K562 (cell line): ENCODE data around the gene ITPRIPL1. TPM values are rescaled to one million over a fixed set of nuclear protein-coding genes. Genes with fewer than 3 reads are reported as not detected.

ENCODE experiments used
- ATAC-seq: fragments of 200-7000 bp; cut with Tn5 transposase; 3 replicates; pipeline ENCODE4 v1.9.1; 2020; ENCODE audit warnings: moderate library complexity
- BruUV-seq: library from RNA; stranded (reverse); fragments of 400-500 nt; replicated peaks from 2 replicates; lab custom pipeline; 2021; lab: Mats Ljungman, UMichigan
- CTCF ChIA-PET: fragments of 300-600 bp; formaldehyde crosslinking; extraction: SDS; loops from one replicate; lab custom pipeline; 2021; ENCODE audit warnings: low intra/inter-chr PET ratio; lab: Yijun Ruan, JAX
- POLR2A ChIA-PET: fragments of 300-600, 350-650 bp; sonication (Branson Sonifier 250); formaldehyde crosslinking; extraction: SDS; loops from one replicate; lab custom pipeline; 2021; ENCODE audit warnings: antibody characterized with exemption, inconsistent platforms; lab: Yijun Ruan, JAX
- DNase-seq, 4 experiments: peaks; one replicate each; pipeline versions ENCODE4 v3.0.0 to v3.0.0-alpha.2; 2011 to 2018; ENCODE audit warnings: low spot score in 3 of 4, mixed read lengths in 3 of 4; ENCODE audit errors: extremely low read depth in 1 of 4
- FAIRE-seq: peaks from 2 replicates; lab custom pipeline; 2011; peaks lifted over from hg19 to GRCh38; lab: Jason Lieb, UNC
- H2AFZ ChIP-seq: 2 replicates; pipeline ENCODE4 v1.6.0; 2011; ENCODE audit warnings: low read depth, low read length, control low read depth, inconsistent platforms
- H3K27ac ChIP-seq: fragments of 200-600 bp; 3 replicates; pipeline ENCODE4 v1.8.0; 2011; ENCODE audit warnings: low read depth, mild to moderate bottlenecking, control low read depth, inconsistent platforms, low read length, moderate library complexity, mixed read lengths; ENCODE audit errors: extremely low read depth
- H3K27me3 ChIP-seq, 2 experiments: fragments of 300-600 bp in 1 of 2; 2 replicates in 1 of 2; 3 replicates in 1 of 2; pipeline versions ENCODE4 v1.6.0 to v1.8.0; 2011; ENCODE audit warnings: inconsistent platforms in 2 of 2, low read length in 2 of 2, mild to moderate bottlenecking in 1 of 2, mixed read lengths in 1 of 2, moderate library complexity in 1 of 2; ENCODE audit not compliant: control insufficient read depth in 2 of 2, insufficient read depth in 2 of 2
- H3K36me3 ChIP-seq: fragments of 300-600 bp; 3 replicates; pipeline ENCODE4 v1.8.0; 2011; ENCODE audit warnings: mild to moderate bottlenecking, low read length, inconsistent platforms; ENCODE audit not compliant: control insufficient read depth, insufficient read depth
- H3K4me1 ChIP-seq, 2 experiments: fragments of 200-600 bp in 1 of 2; replicated peaks in 1 of 2; 2 replicates in 1 of 2; 3 replicates in 1 of 2; pipeline versions ENCODE4 v1.5.1 to v1.8.0; 2011; ENCODE audit warnings: inconsistent platforms in 2 of 2, low read length in 2 of 2, mild to moderate bottlenecking in 1 of 2, mixed read lengths in 1 of 2, moderate library complexity in 1 of 2; ENCODE audit not compliant: control insufficient read depth in 2 of 2, insufficient read depth in 2 of 2
- H3K4me2 ChIP-seq: 2 replicates; pipeline ENCODE4 v1.6.1; 2011; ENCODE audit warnings: low read length, control low read depth, inconsistent platforms, mixed read lengths; ENCODE audit not compliant: insufficient read depth
- H3K4me3 ChIP-seq: fragments of 200-600 bp; sonication (generic), shearing (Covaris generic); 2 replicates; pipeline ENCODE4 v1.5.1; 2016; ENCODE audit warnings: control low read depth, inconsistent platforms
- H3K79me2 ChIP-seq: fragments of 200-600 bp; 3 replicates; pipeline ENCODE4 v1.8.0; 2011; ENCODE audit warnings: low read length, inconsistent platforms; ENCODE audit not compliant: control insufficient read depth, insufficient read depth
- H3K9ac ChIP-seq, 2 experiments: 2 replicates each; pipeline versions ENCODE4 v1.6.0 to v1.6.1; 2011; ENCODE audit warnings: low read depth in 2 of 2, low read length in 2 of 2, control low read depth in 1 of 2, inconsistent platforms in 1 of 2, mild to moderate bottlenecking in 1 of 2, mixed read lengths in 1 of 2; ENCODE audit not compliant: insufficient read depth in 1 of 2
- H3K9me1 ChIP-seq: one replicate; pipeline ENCODE4 v1.6.0; 2011; ENCODE audit warnings: inconsistent platforms, mild to moderate bottlenecking, low read length, moderate library complexity; ENCODE audit not compliant: control insufficient read depth, insufficient read depth
- H3K9me3 ChIP-seq: replicated peaks from 2 replicates; pipeline ENCODE4 v1.5.1; 2011; ENCODE audit warnings: low read depth, low read length, inconsistent platforms; ENCODE audit not compliant: control insufficient read depth, insufficient read depth
- H4K20me1 ChIP-seq: replicated peaks from 2 replicates; pipeline ENCODE4 v1.6.1; 2011; ENCODE audit warnings: low read length, inconsistent platforms, mixed read lengths; ENCODE audit not compliant: control insufficient read depth, insufficient read depth
- BCLAF1 ChIP-seq, 2 experiments: fragments of 450-650 bp in 1 of 2; IDR thresholded peaks; 2 replicates each; pipeline ENCODE4 v1.6.1; 2011 to 2017; ENCODE audit warnings: low read depth in 2 of 2, antibody characterized with exemption in 1 of 2, borderline replicate concordance in 1 of 2, low read length in 1 of 2, mild to moderate bottlenecking in 1 of 2, mixed read lengths in 1 of 2; ENCODE audit not compliant: control insufficient read depth in 1 of 2
- BRF1 ChIP-seq: IDR thresholded peaks from 3 replicates; pipeline ENCODE4 v1.6.1; 2011; ENCODE audit warnings: borderline replicate concordance, mild to moderate bottlenecking; ENCODE audit not compliant: insufficient read length; ENCODE audit errors: extremely low read depth
- CBX2 ChIP-seq: fragments of 200-600 bp; sonication (generic); IDR thresholded peaks from one replicate; pipeline ENCODE4 v1.6.1; 2012; ENCODE audit warnings: mild to moderate bottlenecking, low read length, inconsistent platforms; ENCODE audit not compliant: insufficient read depth, poor library complexity, severe bottlenecking
- COPS2 ChIP-seq: fragments of 450-650 bp; conservative IDR thresholded peaks from 2 replicates; pipeline ENCODE4 v1.6.1; 2016; ENCODE audit warnings: mild to moderate bottlenecking, moderate library complexity
- ELF1 ChIP-seq: fragments of 200-800 bp; sonication (Bioruptor generic); IDR thresholded peaks from 2 replicates; pipeline ENCODE4 v1.6.1; 2016; ENCODE audit warnings: missing genetic modification characterization, missing compliant biosample characterization
- MAZ ChIP-seq, 2 experiments: fragments of 450-650 bp in 1 of 2; sonication (generic) in 1 of 2; formaldehyde crosslinking; IDR thresholded peaks in 1 of 2; conservative IDR thresholded peaks in 1 of 2; 2 replicates each; pipeline versions ENCODE4 v1.4.0 to v1.5.0; 2020; ENCODE audit warnings: mild to moderate bottlenecking in 1 of 2, missing genetic modification reagents in 1 of 2
- NONO ChIP-seq, 2 experiments: fragments of 200-400 bp in 1 of 2; fragments of 450-650 bp in 1 of 2; formaldehyde crosslinking in 1 of 2; IDR thresholded peaks; 2 replicates each; pipeline ENCODE4 v1.6.1; 2017; ENCODE audit warnings: low read depth in 2 of 2, mild to moderate bottlenecking in 2 of 2, moderate library complexity in 2 of 2, low read length in 1 of 2
- RBM14 ChIP-seq: fragments of 200-400 bp; formaldehyde crosslinking; IDR thresholded peaks from 2 replicates; pipeline ENCODE4 v1.6.1; 2018; ENCODE audit warnings: low read depth, mild to moderate bottlenecking, low read length, moderate library complexity, borderline replicate concordance; ENCODE audit not compliant: insufficient read depth
- RNF219 ChIP-seq: fragments of 250-450 bp; sonication (Bioruptor Pico); IDR thresholded peaks from 2 replicates; pipeline ENCODE4 v1.5.0; 2022; ENCODE audit warnings: mild to moderate bottlenecking
- SOX6 ChIP-seq: fragments of 450-650 bp; IDR thresholded peaks from 2 replicates; pipeline ENCODE4 v1.6.1; 2014; ENCODE audit warnings: mild to moderate bottlenecking
- TCFL5 ChIP-seq: fragments of 250-450 bp; sonication (Bioruptor Pico); conservative IDR thresholded peaks from 2 replicates; pipeline ENCODE4 v1.6.1; 2021; ENCODE audit warnings: mild to moderate bottlenecking, moderate library complexity, matching md5 sums
- ZFP1 ChIP-seq: fragments of 450-650 bp; formaldehyde crosslinking; IDR thresholded peaks from 2 replicates; pipeline ENCODE4 v1.4.0; 2020; ENCODE audit warnings: mild to moderate bottlenecking, mixed read lengths
- WGBS: fragments of 100-300 bp; shearing (Covaris generic); methylation state at CpG from one replicate; pipeline ENCODE4 v1.1.6; 2016; ENCODE audit warnings: low coverage, mixed read lengths; ENCODE audit not compliant: insufficient coverage; ENCODE audit errors: missing lambda C conversion rate; 5-methylcytosine and 5-hydroxymethylcytosine counted together
- in situ Hi-C: fragments of 300-500 bp; cut with MboI; formaldehyde crosslinking; loops from 4 replicates; pipeline ENCODE4 v1.15.0; 2018; ENCODE audit warnings: inconsistent platforms, mixed read lengths
- intact Hi-C: fragments of 100-400 bp; cut with micrococcal nuclease; formaldehyde crosslinking; loops from 2 replicates; pipeline ENCODE4 v1.14.2; 2022
- polyA plus RNA-seq, 8 experiments: library from polyadenylated mRNA; depleted of rRNA in 4 of 8; stranded (reverse) in 5 of 8; unstranded in 3 of 8; fragments of >200 nt; fragmentation: Nextera tagmentation in 2 of 8; fragmentation: Illumina TruSeq in 1 of 8; extraction: Ambion mirVana in 2 of 8; extraction: Trizol in 1 of 8; gene quantifications; 2 replicates each; pipeline versions ENCODE4 v1.2.1 to v1.2.3, GENCODE V29; 2011 to 2014; ENCODE audit warnings: inconsistent platforms in 1 of 8, missing spikeins in 1 of 8
- total RNA-seq, 7 experiments: library from RNA; depleted of rRNA in 6 of 7; stranded (reverse); fragments of >200 nt in 6 of 7; fragmentation: Illumina TruSeq in 2 of 7; extraction: Trizol in 2 of 7; gene quantifications; 2 replicates each; pipeline versions ENCODE4 v1.2.1 to v1.2.3, GENCODE V29; 2011 to 2021; ENCODE audit warnings: low replicate concordance in 1 of 7
- TF ChIP-seq, protein P1 (sequence below): sonication (generic); formaldehyde crosslinking; IDR thresholded peaks from 2 replicates; pipeline ENCODE4 v1.8.0; 2022; ENCODE audit warnings: mild to moderate bottlenecking, missing genetic modification reagents
- TF ChIP-seq, protein P2 (sequence below): fragments of 450-650 bp; formaldehyde crosslinking; IDR thresholded peaks from 2 replicates; pipeline ENCODE4 v1.4.0; 2020; ENCODE audit warnings: mild to moderate bottlenecking, moderate library complexity

ITPRIPL1 gene
- total and polyA plus RNA-seq, 9 of the 15 experiments (the other 6 are each of a cell fraction or from before 2014, with no cell fraction given): 0.99 to 9.0 (median 6.4) TPM

GRCh38 chr2:96329456-96329855 lies 4.3 kb downstream of the ITPRIPL1 start:
- in situ Hi-C loops (no loop called here), intact Hi-C loops (no loop called here)
- Histone ChIP-seq H3K79me2 (peaks cover 17% of the 10 kb centered on the region), H3K4me1 (peaks cover 13 to 25% of the 10 kb centered on the region in 2 experiments; a peak in 4 of 5 replicates), H3K27ac (no peak overlapping the region), H3K4me2 (no peak overlapping the region), H4K20me1 (no peaks in the 10 kb centered on the region), H3K27me3 (no peaks in the 10 kb centered on the region), H3K4me3 (no peak overlapping the region), H2AFZ (no peak overlapping the region), H3K9me1 (no peaks in the 10 kb centered on the region), H3K9ac (no peak overlapping the region), H3K36me3 (peaks cover 19% of the 10 kb centered on the region; the same call in 2 of the 3 replicates), H3K9me3 (no peaks in the 10 kb centered on the region)
- CTCF ChIA-PET: no interaction called here
- BruUV-seq: no TSS peak
- 27% methylated on average over 1 of the region's 1 CpG for WGBS
- POLR2A ChIA-PET: no interaction called here
- ATAC-seq (no peak), DNase-seq (no peak), FAIRE-seq (peak; percentile 44)
- TF ChIP-seq CBX2 (no peak), ZFP1 (no peak), MAZ (CRISPR knock-in tag; conservative IDR thresholded peaks at IDR 0.05 in 1 of 2, IDR thresholded peaks at IDR 0.05 in 1 of 2) (no peak), RBM14 (no peak), SOX6 (peak; percentile 45; the same call in 1 of the 2 replicates), NONO (IDR thresholded peaks at IDR 0.05; ENCODE audit: low read depth in 2 of 2, low read length in 1 of 2) (no peak), ELF1 (tag) (no peak), BRF1 (no peak), RNF219 (CRISPR knock-in tag) (no peak), BCLAF1 (IDR thresholded peaks at IDR 0.05; ENCODE audit: borderline replicate concordance in 1 of 2, control insufficient read depth in 1 of 2, low read depth in 2 of 2, low read length in 1 of 2) (no peak), COPS2 (no peak), TCFL5 (no peak)
- TF ChIP-seq, protein P1, sequence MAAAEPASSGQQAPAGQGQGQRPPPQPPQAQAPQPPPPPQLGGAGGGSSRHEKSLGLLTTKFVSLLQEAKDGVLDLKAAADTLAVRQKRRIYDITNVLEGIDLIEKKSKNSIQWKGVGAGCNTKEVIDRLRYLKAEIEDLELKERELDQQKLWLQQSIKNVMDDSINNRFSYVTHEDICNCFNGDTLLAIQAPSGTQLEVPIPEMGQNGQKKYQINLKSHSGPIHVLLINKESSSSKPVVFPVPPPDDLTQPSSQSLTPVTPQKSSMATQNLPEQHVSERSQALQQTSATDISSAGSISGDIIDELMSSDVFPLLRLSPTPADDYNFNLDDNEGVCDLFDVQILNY (CRISPR knock-in tag): no peak
- TF ChIP-seq, protein P2, sequence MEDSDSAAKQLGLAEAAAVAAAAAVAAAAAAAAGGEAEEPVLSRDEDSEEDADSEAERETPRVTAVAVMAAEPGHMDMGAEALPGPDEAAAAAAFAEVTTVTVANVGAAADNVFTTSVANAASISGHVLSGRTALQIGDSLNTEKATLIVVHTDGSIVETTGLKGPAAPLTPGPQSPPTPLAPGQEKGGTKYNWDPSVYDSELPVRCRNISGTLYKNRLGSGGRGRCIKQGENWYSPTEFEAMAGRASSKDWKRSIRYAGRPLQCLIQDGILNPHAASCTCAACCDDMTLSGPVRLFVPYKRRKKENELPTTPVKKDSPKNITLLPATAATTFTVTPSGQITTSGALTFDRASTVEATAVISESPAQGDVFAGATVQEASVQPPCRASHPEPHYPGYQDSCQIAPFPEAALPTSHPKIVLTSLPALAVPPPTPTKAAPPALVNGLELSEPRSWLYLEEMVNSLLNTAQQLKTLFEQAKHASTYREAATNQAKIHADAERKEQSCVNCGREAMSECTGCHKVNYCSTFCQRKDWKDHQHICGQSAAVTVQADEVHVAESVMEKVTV (CRISPR knock-in tag): no peak
